Spleen (tissue), 11 donors: Measurements from ENCODE around the gene ZNF609. TPM values are rescaled to one million over a fixed set of nuclear protein-coding genes. Genes with fewer than 3 reads are reported as not detected.

Source experiments
- DNase-seq: peaks from one replicate; pipeline ENCODE4 v3.0.0-alpha.2; 2020
- H3K27ac ChIP-seq, 8 donors: fragments of 200-600 bp; sonication (generic) in 7 of 8; 1 replicate in 4 of 8; 2 replicates in 4 of 8; pipeline versions ENCODE4 v1.5.0 to v1.8.0; 2016 to 2021; ENCODE audit warnings: inconsistent platforms in 4 of 8, mild to moderate bottlenecking in 4 of 8, moderate library complexity in 1 of 8
- H3K27me3 ChIP-seq, 7 donors: fragments of 200-600 bp; sonication (generic) in 6 of 7; replicated peaks in 1 of 7; 1 replicate in 4 of 7; 2 replicates in 3 of 7; pipeline versions ENCODE4 v1.5.0 to v1.8.0; 2016 to 2021; ENCODE audit warnings: inconsistent platforms in 3 of 7, mild to moderate bottlenecking in 1 of 7
- H3K36me3 ChIP-seq, 6 donors: fragments of 200-600 bp; sonication (generic) in 5 of 6; 1 replicate in 4 of 6; 2 replicates in 2 of 6; pipeline versions ENCODE4 v1.5.0 to v1.8.0; 2016 to 2021; ENCODE audit warnings: inconsistent platforms in 2 of 6
- H3K4me1 ChIP-seq, 6 donors: fragments of 200-600 bp; sonication (generic) in 5 of 6; 1 replicate in 3 of 6; 2 replicates in 3 of 6; pipeline versions ENCODE4 v1.5.0 to v1.8.0; 2016 to 2021; ENCODE audit warnings: inconsistent platforms in 3 of 6
- H3K4me3 ChIP-seq, 8 donors: fragments of 200-600 bp; sonication (generic) in 7 of 8; 1 replicate in 4 of 8; 2 replicates in 4 of 8; pipeline versions ENCODE4 v1.5.0 to v1.8.0; 2016 to 2021; ENCODE audit warnings: inconsistent platforms in 4 of 8, mild to moderate bottlenecking in 4 of 8, moderate library complexity in 2 of 8
- H3K9me3 ChIP-seq, 8 donors: fragments of 200-600 bp; sonication (generic) in 7 of 8; 1 replicate in 4 of 8; 2 replicates in 4 of 8; pipeline versions ENCODE4 v1.5.0 to v1.8.0; 2016 to 2021; ENCODE audit warnings: inconsistent platforms in 4 of 8
- POLR2A ChIP-seq, 3 donors: fragments of 450-650 bp; IDR thresholded peaks; one replicate each; pipeline ENCODE4 v1.5.1; 2017; ENCODE audit warnings: antibody characterized with exemption in 3 of 3, mild to moderate bottlenecking in 1 of 3
- POLR2AphosphoS5 ChIP-seq, 3 donors: sonication (generic); formaldehyde crosslinking; IDR thresholded peaks; one replicate each; pipeline ENCODE4 v1.5.1; 2017; ENCODE audit warnings: antibody characterized with exemption in 3 of 3
- WGBS, 5 donors: extraction: QIAGEN DNeasy Blood & Tissue Kit in 3 of 5; methylation state at CpG; one replicate each; pipeline versions ENCODE4 v1.1.5 to v1.1.7; 2013 to 2018; 5-methylcytosine and 5-hydroxymethylcytosine counted together
- intact Hi-C: fragments of 100-400 bp; cut with DNase I; formaldehyde crosslinking; loops from one replicate; pipeline ENCODE4 v1.15.0; 2023; ENCODE audit warnings: low total_unique reads
- polyA plus RNA-seq, 3 donors: library from polyadenylated mRNA; stranded (reverse); fragments of 200-250 nt; gene quantifications; one replicate each; pipeline ENCODE4 v1.2.1, GENCODE V29; 2013
- total RNA-seq, 7 donors: library from RNA; depleted of rRNA in 3 of 7; stranded (reverse); fragments of >200 nt in 3 of 7; fragmentation: NEBNext Ultra II Directional in 4 of 7; extraction: Animal tissue kit (Norgen Biotek cat#: 25700) in 4 of 7; gene quantifications; one replicate each; pipeline versions ENCODE4 v1.1.0 to v1.2.1, GENCODE V29; 2016 to 2021
- TF ChIP-seq, protein P1 (sequence below), 11 experiments: fragments of 200-600 bp in 7 of 11; fragments of 450-650 bp in 4 of 11; sonication (generic) in 4 of 11; IDR thresholded peaks in 8 of 11; conservative IDR thresholded peaks in 3 of 11; 1 replicate in 7 of 11; 2 replicates in 4 of 11; pipeline versions ENCODE4 v1.4.0 to v1.8.0; 2016 to 2021; ENCODE audit warnings: antibody characterized with exemption in 11 of 11, inconsistent platforms in 4 of 11, mild to moderate bottlenecking in 1 of 11
- donor health status: healthy with polysubstance abuse.
- donor health status: DM: no; HTN: no; CAD: no; lungs with moderate emphysema.
- donor health status: DM: no; HTN: no; CAD: no.
- donor health status: Bipolar disorder and iron deficiency.
- donor health status: healthy.
- donor health status: DM: no; HTN: no; CAD: no.
- donor health status: DM: yes; HTN: yes; CAD: no.

The ZNF609 gene
- total and polyA plus RNA-seq, 10 donors = 2.4 to 55.7 (median 38.8) TPM

DNA sequence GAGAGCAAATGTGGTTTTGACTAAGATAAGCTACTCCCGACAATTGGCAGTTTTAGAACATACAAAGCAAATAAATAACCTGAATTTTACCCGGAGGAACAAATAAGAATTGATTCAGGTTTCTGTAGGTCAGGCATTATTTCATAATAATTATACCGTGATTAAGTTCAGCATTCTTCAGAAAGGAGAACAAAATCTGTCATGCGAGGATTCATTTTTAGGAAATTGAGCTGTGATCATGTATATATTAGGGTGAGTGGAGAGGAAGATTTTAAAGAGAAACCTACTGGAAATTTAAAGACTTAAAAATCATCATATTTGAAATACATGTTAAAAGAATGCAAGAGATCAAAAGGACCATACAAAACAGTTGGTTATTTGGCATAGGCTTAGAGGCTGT lies 20.5 kb downstream of the ZNF609 start:
- intact Hi-C loops = no loop called here
- no peak overlapping the region for H3K27ac ChIP-seq
- H3K36me3 ChIP-seq = peaks cover 0 to 15% (median 0%) of the 10 kb centered on the region in 6 donors
- H3K9me3 ChIP-seq = no peaks in the 10 kb centered on the region
- no peak for TF ChIP-seq POLR2A (IDR thresholded peaks at IDR 0.05)
- TF ChIP-seq, protein P1, sequence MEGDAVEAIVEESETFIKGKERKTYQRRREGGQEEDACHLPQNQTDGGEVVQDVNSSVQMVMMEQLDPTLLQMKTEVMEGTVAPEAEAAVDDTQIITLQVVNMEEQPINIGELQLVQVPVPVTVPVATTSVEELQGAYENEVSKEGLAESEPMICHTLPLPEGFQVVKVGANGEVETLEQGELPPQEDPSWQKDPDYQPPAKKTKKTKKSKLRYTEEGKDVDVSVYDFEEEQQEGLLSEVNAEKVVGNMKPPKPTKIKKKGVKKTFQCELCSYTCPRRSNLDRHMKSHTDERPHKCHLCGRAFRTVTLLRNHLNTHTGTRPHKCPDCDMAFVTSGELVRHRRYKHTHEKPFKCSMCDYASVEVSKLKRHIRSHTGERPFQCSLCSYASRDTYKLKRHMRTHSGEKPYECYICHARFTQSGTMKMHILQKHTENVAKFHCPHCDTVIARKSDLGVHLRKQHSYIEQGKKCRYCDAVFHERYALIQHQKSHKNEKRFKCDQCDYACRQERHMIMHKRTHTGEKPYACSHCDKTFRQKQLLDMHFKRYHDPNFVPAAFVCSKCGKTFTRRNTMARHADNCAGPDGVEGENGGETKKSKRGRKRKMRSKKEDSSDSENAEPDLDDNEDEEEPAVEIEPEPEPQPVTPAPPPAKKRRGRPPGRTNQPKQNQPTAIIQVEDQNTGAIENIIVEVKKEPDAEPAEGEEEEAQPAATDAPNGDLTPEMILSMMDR (IDR thresholded peaks at IDR 0.05 in 8 of 11, conservative IDR thresholded peaks at IDR 0.05 in 3 of 11) = no peak
- H3K4me3 ChIP-seq = no peak overlapping the region
- H3K4me1 ChIP-seq = peaks cover 0 to 42% (median 10%) of the 10 kb centered on the region in 6 donors
- DNase-seq = no peak
- H3K27me3 ChIP-seq = no peaks in the 10 kb centered on the region
- WGBS, 5 donors = 68 to 82% (median 70%) methylated on average over 4 of the region's 4 CpGs

DNA sequence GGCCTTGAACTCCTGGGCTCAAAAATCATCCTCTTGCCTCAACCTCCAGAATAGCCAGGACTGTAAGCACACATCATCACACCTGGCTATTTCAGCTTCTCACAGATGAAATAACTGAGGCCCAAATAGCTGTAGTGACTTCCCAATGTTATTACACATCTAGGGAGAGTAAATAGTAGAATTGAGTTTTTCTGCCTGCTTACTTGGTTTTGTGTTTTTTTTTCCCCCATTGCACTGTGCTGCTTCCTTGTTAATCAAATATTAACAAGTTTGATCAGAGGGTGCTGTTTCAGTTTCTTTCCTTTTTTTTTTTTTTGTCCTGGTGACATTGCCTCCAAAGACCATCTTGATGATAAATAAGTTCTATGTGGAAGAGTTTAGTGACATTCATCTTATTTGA lies 23.4 kb downstream of the ZNF609 start:
- Histone ChIP-seq H3K27ac (no peak overlapping the region), H3K36me3 (peaks cover 0 to 17% (median 0%) of the 10 kb centered on the region in 6 donors), H3K27me3 (no peaks in the 10 kb centered on the region), H3K4me3 (no peak overlapping the region), H3K9me3 (no peaks in the 10 kb centered on the region), H3K4me1 (peaks cover 0 to 15% (median 0%) of the 10 kb centered on the region in 6 donors)
- intact Hi-C loops = no loop called here
- TF ChIP-seq, protein P1 (IDR thresholded peaks at IDR 0.05 in 8 of 11, conservative IDR thresholded peaks at IDR 0.05 in 3 of 11) = no peak
- TF ChIP-seq POLR2A (IDR thresholded peaks at IDR 0.05) (no peak), POLR2AphosphoS5 (IDR thresholded peaks at IDR 0.05) (no peak)
- DNase-seq = no peak

DNA sequence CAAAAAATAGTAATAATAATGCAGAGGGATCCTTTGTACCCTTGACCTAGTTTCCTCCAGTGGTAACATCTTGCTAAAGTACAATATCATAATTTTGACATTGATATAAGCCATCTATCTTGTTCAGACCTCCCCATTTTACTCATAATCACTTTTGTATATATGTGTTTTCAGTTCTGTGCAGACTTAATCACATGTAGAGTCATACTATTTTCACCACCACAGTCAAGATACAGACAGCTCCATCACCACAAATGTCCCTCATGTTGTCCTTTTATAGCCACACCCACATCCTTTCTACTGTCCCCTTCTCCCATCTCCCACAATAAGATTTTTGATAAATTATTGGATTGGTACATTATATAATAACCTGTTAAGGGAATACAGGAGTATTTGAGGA lies 25.4 kb downstream of the ZNF609 start:
- DNase-seq = no peak
- Histone ChIP-seq H3K27ac (no peak overlapping the region), H3K4me1 (peaks cover 0 to 4% (median 0%) of the 10 kb centered on the region in 6 donors), H3K27me3 (no peaks in the 10 kb centered on the region), H3K4me3 (no peak overlapping the region), H3K36me3 (peaks cover 0 to 35% (median 0%) of the 10 kb centered on the region in 6 donors), H3K9me3 (no peaks in the 10 kb centered on the region)
- intact Hi-C loops = no loop called here
- TF ChIP-seq POLR2A (IDR thresholded peaks at IDR 0.05) = no peak
- TF ChIP-seq, protein P1 (IDR thresholded peaks at IDR 0.05 in 8 of 11, conservative IDR thresholded peaks at IDR 0.05 in 3 of 11) = no peak
- TF ChIP-seq POLR2AphosphoS5 (IDR thresholded peaks at IDR 0.05) = no peak

DNA sequence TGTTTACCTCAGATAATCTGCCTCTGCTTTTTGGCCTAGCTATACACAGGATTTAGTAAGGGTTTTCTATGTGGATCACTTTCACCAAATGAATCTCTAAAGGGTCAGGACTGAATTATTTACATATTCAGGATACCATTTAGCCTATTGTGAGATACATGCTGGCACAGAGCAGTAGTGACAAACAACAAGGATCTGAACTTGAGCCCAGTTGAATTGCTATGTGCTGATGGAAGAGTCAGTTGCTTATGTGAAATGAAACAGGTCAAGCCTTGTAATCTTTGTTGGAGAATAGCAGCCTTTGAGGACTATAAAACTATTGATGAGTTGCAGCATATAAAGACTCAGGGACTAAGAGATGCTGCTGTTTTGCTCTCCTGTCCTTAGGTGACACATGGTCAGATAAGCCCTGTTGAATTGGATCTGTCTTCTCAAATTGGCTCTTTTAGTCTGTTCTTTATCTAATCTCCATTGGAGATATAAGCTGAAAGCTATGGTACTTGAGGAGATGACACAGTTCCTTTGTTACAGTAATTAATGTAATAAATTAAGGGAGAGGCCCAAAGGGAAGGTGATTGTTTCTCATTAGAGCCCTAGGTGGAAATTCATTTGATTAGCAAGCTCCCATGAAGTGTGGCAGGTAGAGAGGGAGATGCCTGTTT lies 30.4 kb downstream of the ZNF609 start:
- TF ChIP-seq, protein P1 (IDR thresholded peaks at IDR 0.05 in 8 of 11, conservative IDR thresholded peaks at IDR 0.05 in 3 of 11) = no peak
- TF ChIP-seq POLR2A (IDR thresholded peaks at IDR 0.05) = no peak
- TF ChIP-seq POLR2AphosphoS5 (IDR thresholded peaks at IDR 0.05) = no peak
- H3K4me1 ChIP-seq = peaks cover 0 to 15% (median 1%) of the 10 kb centered on the region in 6 donors
- H3K27me3 ChIP-seq = no peaks in the 10 kb centered on the region
- no peak overlapping the region for H3K4me3 ChIP-seq
- H3K9me3 ChIP-seq = no peaks in the 10 kb centered on the region
- no peak for DNase-seq
- intact Hi-C loops = no loop called here
- H3K27ac ChIP-seq = no peak overlapping the region
- peaks cover 0 to 28% (median 0%) of the 10 kb centered on the region in 6 donors for H3K36me3 ChIP-seq
